Measurements from ENCODE around the gene PPP2R3B.
"Not testable (repeated sequence)": the region's sequence is repeated elsewhere in the genome, so short reads cannot be mapped to it uniquely, and the experiment has no call there.

The PPP2R3B gene

DNA sequence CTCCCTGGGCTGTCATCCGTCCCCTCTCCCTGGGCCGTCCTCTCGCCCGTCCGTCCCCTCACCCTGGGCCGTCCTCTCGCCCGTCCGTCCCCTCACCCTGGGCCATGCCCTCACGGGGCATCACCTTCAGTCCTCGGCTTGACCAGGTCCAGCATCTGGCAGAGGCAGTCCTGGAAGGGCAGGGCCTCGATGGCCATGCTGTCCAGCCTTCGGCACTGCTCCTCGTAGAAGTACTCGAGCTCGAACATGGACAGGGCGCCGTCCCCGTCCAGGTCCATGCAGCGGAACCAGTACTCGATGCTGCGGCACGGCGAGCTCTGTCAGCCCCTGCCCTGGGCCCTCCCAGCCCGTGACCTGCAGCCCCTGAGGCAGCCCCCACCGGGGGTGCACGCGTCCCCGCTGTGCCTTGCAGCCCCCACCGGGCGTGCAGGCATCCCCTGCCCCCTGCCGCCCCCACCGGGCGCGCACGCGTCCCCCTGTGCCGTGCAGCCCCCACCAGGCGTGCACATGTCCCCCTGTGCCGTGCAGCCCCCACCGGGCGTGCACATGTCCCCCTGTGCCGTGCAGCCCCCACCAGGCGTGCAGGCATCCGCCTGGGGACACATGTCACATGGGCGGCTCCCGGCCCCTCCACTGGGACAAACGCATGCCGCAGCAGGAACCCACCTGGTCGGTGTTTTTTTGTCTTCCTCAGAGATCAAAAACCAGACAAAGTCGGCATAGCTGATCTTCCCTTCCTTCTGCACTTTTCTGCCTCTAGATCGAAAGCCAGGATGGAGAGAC, 45.9 kb downstream of the PPP2R3B start:
- DNase-seq (ENCODE audit: extremely low read depth in 1 of 2, low read depth in 1 of 2), result no peak

DNA sequence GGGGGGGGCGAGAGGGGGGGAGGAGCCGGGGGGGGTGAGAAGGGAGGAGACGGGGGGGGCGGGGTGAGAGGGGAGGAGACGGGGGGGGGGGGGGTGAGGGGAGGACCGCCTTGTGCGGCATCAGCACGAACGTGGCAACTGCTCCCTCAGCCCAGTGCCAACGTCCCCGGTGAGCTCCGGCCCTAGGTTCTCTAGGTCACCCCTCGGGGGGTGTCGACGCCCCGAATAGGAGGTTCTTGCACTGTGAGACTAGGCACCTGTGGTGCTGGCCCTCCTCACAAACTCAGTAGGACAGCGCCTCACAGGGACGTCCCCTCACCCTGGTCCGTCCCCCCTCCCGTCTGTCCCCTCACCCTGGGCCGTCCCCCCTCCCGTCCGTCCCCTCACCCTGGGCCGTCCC, 46.6 kb downstream of the PPP2R3B start:
- DNase-seq (ENCODE audit: extremely low read depth in 1 of 2, low read depth in 1 of 2), result no peak

DNA sequence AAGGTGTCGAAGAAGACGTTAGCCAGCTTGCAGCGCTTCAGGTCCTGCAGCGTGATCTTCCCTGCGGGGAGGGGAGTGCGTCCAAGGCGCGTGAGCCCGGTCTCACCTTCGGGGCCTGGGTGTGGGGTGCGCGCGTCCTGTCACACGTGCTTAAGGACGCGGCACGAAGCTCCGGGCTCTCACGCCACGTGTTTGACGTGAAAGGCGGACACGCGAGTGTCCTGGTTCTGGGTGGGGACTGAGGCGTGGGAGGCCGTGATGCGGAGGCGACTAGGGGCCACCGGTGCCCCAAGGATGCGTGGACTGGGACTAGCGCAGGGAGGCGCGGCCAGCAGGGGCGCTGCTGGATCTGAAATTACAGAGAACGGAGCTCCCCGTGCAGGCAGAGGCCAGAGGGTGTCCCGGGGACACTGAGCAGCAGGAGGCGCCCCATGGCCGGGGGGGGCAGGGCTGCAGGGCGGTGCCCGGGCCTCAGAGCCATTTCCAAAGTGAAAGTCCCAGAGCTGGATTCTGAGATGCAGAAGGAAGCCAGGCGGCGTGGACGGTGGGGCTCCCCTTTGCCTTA, 47.8 kb downstream of the PPP2R3B start:
- DNase-seq (ENCODE audit: extremely low read depth in 1 of 2, low read depth in 1 of 2), result no peak

DNA sequence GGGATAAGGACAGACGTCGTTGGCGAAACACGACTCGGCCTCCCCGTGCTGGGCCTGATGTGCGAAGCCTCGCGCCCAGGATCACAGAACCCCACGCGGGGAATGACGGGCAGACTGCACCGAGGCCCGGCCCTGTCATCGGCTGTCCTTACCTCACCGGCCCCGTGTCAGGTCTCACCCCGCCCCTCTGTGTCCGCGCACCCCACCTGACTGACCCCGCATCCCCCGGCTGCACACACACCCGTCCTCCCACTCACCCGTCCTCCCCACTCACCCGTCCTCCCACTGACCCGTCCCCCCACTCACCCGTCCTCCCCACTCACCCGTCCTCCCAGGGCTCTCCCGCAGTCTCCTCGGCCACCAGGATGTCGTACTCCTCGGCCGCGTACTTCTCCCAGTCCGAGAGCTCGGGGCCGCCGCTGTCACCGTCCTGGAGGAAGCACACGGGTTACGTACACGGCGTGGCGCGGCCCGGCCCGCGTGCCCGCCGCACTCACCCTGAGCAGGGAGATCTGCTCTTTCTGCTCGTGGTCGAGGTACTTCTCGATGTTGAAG, 48.3 kb downstream of the PPP2R3B start:
- no peak for DNase-seq (ENCODE audit: extremely low read depth in 1 of 2, low read depth in 1 of 2)

DNA sequence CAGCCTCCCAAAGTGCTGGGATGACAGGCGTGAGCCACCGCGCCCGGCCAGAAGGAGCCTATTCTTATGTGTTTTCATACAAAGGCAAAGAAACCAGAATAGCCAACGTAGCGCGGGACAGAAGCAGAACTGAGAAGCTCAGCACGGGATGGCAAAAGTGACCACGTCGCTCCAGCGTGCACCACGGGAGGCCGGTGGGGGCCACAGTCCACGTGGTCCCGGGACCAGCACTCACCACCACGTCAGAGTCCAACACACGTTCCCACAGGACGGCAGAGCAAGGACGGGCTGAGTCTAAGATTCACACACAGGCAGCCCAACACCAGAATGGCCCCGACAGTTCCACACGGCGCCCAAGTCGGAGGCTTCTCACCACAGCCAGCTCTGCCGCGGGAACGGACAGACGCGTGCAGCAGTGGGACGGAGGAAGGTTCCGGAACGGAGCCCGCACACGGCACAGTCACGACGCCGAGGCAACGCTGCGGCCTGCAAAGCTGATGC, 49.3 kb downstream of the PPP2R3B start:
- DNase-seq (ENCODE audit: extremely low read depth in 1 of 2, low read depth in 1 of 2), result no peak

DNA sequence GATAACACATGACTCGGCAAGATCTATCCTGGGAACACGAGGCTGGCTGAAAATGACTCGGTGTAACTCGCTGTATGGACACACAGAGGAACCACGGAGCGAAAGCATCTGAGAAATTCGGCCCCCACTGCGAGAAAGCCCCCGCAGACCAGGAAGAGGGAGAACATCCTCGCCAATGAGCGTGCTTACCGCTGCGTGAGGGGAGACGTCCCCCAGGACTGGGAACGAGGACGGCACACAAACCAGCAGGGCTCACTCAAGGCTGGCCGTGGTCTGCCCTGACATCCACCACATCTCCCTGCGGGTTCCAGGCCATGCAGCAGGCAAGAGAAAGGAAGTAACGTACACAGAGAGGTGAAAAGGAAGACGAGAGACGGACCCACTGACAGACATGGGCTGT, 50.5 kb downstream of the PPP2R3B start:
- no peak for DNase-seq (ENCODE audit: extremely low read depth in 1 of 2, low read depth in 1 of 2)

DNA sequence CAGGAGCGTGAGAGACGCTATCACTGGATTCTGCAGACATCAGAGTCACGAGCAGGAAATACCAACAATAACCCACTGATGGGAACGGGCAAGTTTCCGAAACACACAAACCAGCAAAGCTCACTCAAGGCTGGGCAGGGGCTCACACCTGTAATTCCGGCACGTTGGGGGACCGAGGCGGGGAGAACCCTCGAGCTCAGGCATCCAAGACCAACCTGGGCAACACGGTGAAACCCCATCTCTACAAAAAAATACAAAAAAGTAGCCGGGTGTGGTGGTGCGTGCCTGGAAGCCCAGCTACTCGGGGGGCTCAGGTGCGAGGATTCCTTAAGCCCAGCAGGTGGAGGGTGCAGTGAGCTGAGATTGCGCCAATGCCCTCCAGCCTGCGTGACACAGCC, 51.0 kb downstream of the PPP2R3B start:
- DNase-seq (ENCODE audit: extremely low read depth in 1 of 2, low read depth in 1 of 2), result no peak

DNA sequence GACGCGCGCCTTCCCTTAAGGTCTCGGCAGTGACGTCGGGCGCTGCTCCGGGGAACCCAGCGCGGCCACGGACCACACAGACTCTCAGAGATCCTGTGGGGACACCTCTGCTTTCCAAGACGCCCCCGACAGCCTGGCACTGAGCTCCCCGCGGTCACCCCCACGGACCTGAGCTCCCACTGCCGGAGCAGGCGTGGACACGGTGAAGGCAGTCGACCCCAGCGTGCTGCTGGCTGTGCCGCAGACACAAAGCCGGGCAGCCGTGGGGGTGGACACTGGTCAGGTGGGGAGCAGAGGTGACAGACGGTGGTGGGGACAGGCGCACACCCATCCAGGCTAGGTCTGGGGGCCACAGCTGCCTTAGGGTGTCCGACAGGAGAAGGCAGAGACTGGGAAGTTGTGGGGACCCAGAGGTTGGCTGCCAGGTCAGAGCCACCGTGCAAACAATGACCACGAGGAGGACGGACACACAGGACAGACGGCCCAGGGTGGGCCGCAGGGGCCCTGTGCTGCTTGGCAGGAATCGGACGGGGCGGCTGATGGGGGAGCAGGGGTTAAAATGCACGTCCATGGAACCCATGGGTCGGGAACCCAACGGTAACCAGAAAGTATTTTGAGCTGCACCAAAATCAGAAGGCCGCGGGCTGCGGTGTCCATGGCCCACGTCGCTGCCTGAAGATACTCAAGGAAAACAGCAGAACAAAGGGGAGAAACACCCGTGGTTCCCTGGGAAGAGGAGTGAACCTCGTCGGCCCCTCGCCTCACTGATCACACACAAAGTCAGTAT, 51.5 kb downstream of the PPP2R3B start:
- no peak for DNase-seq (ENCODE audit: extremely low read depth in 1 of 2, low read depth in 1 of 2)

DNA sequence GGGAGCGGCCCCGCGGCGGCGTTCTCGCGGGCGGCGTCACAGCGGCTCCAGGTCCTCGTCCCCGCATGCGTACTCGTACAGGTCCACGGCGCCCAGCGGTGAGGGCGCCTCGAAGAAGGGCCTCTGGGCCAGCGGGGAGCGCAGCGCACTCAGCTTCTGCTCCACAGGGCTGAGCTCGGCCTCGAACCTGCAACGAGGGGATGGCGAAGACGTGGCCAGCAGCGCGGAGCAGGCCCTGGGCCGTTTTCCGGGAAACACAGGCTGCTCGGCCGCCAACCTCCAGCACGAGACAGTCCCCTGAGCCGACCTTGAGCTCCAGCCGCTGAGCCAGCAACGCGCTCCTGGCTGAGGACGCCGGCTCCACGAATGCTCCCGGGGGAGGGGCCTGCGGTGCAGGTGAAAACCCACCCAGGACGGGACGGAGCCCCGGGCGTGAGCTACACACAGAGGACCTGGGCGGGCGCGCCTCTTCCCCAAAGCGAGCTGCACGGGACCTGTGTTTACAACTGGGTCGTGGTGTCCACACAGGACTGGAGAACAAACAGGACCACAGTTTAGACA, 52.3 kb downstream of the PPP2R3B start:
- DNase-seq (ENCODE audit: extremely low read depth in 1 of 2, low read depth in 1 of 2), result no peak

DNA sequence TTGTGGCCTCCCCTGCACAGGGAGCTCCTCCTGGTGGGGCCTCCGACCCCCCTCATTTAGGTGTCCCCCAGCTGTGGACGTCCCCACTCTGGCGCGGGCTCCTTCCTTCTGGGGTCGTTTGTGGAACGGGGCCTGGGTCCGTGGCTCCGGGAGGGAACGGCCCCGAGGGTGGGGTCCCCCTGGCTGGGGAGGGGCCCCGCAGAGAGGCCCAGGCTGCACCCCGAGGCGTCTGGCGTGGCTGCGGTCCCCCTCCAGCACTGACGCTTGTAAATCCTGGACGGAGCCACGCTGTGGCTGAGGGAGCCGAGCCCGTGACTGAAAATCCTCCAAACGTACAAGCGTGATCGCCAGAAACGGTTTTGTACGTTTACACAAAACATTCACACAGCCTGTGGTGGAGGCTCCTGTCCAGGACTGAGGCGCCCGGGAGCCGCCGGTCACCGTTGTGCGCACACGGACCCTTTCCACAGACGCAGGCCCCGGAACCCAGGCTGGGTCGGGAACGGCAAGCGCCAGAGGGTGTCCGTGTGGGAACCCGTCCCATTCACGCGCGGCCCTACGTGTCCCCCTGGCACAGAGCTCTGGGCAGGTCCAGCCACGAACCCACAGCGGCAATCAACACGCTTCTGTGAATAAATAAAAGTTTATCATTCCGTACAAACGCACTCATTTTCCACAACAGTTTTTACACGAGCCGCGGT, 52.9 kb downstream of the PPP2R3B start:
- no peak for DNase-seq (ENCODE audit: extremely low read depth in 1 of 2, low read depth in 1 of 2)

DNA sequence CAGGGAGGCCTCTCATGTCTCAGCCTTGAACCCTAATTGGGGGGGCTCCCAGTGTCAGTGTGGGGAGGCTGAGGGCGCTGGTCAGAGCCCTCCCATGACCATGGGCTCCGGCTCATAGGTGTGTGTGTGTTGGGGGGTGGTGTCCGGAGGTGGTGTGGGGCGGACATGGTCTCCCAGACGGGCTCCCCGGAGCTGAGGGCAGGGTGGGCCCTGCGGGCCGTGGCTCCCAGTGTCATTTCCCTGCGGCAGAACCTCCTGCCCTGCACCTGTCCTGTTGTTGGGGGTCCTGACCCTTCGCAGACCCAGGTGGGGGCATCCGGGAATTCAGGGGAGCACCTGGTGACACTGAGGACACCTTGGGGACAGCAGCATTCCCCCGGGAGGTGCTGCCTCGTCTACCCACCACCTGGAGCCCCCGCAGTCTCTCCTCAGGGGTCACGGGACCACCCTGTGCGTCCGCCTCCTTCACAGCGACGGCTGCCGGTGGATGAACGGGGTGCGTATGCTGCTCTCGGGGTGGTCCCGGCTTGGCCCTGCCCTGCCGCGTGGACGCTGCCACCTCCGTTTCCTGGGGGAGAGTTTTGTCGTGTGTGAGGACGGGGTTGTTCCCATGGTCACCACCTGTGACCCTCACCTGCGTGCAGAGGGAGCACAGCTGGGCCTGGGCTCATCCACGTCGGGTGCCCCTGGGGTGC, 53.6 kb downstream of the PPP2R3B start:
- DNase-seq (ENCODE audit: extremely low read depth in 1 of 2, low read depth in 1 of 2), result no peak

DNA sequence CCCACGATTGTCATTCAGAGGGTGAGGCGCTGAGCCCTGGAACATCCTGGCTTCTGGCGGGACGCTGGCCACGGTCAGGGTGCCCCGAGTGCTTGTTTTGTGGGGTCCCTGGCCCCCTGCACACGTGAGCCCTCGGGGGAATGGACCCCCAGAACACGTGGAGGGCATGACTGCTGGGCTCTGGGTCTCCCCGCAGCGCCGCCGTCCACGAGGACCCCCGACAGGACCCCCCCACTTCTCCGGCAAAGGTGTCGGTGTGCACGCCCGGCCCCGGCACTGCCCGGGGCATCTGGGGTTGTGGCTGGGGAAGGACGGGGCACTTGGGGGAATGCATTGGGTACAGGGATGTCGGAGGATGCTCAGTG, 54.2 kb downstream of the PPP2R3B start:
- no peak for DNase-seq (ENCODE audit: extremely low read depth in 1 of 2, low read depth in 1 of 2)

DNA sequence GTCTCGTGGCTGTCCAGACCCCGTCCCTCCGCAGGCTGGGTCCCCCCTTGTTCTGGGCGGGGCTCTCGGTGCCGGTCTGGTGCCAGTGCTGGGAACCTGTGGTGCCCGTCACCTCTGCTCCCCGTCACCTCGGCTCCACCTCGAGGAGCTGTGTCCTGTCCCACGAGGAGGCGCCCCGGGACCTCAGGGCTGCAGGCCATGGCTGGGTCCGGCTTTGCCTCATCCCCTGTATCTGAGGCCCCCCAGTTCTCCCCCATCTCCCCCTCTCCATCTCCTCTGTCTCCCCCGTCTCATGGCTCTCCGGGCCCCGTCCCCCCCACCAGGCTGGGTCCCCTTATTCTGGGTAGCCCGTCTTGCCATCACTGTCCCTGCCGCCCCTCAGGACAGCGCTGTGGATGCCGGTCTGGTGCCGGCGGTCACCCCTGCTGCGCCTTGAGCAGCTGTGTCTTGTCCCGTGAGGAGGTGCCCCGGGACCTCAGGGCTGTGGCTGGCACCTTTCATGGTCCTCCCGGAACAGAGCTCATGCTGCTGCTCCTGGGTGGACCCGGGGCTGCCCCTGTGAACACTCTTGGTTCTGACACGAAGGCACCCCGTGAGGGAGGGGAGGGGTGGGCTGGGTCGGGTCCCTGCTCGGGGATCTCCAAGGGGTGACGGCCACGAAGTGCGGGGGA, 54.7 kb downstream of the PPP2R3B start:
- no peak for DNase-seq (ENCODE audit: extremely low read depth in 1 of 2, low read depth in 1 of 2)

DNA sequence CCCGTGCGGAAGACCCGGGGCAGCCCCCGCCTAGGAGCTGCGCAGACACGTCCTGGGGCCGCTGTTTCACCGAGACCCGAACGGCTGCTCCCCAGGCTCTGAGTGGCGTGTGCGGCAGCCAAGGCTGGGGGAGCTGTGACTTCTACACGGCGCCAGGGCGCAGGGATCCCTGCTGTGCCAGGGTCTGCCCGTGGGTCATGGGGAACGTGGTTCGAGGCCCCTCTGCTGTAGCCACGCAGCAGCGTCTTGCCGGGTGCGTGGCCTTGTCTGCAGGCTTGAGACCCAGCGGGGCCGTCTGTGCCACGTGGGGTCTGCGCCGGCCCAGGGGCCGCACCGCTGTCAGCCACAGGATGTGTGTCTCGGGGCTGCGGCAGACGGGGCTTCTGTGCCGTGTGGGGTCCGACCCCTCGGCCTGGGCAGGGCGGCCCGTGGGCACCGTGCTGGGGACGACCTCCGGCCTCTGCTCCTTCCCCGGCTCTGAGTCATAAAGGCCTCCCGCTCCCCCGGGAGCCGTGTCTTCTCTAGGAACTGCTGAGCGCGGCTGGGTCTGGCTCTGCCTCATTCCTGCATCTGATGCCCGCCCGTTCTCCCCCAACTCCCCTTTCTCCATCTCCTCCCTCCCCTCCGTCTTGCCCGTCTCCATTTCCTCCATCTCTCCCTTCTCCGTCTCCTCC, 55.4 kb downstream of the PPP2R3B start:
- no peak for DNase-seq (ENCODE audit: extremely low read depth in 1 of 2, low read depth in 1 of 2)

DNA sequence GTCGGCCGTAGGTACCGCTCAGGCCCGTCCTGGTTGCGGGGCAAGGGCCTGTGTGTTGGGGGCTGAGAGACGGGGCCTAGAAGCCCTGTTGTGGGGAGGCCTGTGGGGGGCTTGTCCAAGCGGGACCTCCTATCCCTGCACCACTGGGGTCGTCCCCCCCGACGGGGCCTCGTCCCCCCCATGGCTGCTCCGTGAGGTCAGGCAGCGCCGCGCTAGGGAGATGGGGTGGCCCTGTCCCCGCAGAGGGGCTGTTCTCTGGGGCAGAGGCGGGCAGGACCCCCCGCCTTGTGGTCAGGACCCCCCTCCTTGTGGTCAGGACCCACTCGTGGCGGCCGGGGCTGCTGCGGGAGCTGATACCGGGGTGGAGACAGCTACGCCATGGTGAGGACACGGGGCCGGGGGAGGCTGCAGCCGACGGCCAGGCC, 56.0 kb downstream of the PPP2R3B start:
- DNase-seq (ENCODE audit: extremely low read depth in 1 of 2, low read depth in 1 of 2), result no peak

DNA sequence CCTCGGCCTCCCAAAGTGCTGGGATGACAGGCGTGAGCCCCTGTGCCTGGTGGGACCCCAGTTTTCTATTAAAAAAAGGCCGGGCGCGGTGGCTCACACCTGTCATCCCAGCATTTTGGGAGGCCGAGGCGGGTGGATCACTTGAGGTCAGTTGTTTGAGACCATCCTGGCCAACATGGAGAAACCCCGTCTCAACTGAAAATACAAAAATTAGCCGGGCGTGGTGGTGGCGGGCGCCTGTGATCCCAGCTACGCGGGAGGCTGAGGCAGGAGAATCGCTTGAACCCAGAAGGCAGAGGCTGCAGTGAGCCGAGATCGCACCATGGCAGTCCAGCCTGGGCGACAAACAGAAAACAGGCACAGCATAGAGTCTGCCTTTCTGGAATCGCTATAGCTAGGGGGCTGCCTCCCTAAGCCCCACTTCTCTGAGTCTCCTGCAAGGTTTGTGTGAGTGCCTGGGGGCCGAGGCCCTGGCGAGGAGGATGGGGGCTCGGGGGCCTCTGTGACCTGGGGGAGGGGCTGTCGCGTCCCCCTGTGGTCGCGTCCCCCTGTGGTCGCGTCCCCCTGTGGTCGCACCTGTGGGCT, 56.5 kb downstream of the PPP2R3B start:
- not testable (repeated sequence) for DNase-seq (ENCODE audit: extremely low read depth in 1 of 2, low read depth in 1 of 2)

DNA sequence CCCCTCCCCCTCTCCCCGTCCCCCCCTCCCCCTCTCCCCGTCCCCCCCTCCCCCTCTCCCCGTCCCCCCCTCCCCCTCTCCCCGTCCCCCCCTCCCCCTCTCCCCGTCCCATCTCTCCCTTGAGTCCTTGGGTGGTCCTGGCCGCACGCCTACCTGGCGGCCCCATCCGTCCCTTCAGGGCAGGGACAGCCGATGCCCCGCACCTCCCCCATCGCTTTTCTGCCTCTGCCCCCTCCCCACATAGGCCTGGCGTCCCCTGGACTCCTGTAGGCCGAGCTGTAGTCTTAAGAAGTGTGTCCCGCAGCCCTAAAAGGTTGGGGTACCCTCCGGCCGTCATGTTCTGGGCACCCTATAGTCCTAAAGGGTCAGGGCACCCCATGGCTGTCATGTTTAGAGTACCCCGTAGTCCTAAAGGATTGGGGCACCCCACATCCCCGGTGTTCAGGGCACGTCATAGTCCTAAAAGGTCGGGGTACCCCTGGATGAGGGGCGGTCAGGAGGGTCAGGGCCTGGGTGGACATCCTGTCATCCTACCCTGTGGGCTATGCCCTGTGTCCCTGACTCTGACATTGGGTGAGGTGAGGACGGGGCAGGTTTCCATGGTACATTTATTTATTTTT, 57.3 kb downstream of the PPP2R3B start:
- no peak for DNase-seq (ENCODE audit: extremely low read depth in 1 of 2, low read depth in 1 of 2)

DNA sequence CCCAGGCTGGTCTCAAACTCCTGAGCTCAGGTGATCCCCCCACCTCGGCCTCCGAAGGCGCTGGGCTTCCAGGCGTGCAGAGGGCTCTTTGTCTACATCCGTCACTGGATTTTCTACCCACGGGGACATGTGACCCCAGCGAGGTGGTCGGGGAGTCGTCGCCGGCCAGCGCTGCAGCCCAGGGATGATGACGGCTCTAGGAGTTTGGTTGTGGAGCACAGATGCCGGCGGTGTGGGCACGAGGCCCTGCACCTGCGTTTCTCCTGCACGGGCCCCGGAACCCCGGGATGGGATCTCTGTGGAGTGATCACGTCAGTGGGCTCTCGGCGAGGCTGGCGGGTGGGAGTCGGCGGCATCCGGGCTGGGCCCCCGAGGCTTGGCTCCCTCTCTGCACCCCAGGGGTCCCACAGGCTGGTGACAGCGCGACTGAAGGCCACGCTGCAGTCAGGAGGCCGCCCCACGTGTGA, 59.0 kb downstream of the PPP2R3B start:
- DNase-seq (ENCODE audit: extremely low read depth in 1 of 2, low read depth in 1 of 2), result no peak
